Cardiac muscle cell (in vitro differentiated cells and primary cell): ENCODE results near the gene CDK14. TPM values are rescaled to one million over a fixed set of nuclear protein-coding genes. Genes with fewer than 3 reads are reported as not detected.

Experiments used
- DNase-seq, 2 donors: peaks; one replicate each; pipeline versions ENCODE4 v3.0.0 to v3.0.0-alpha.2; 2010 to 2017; ENCODE audit warnings: low read depth in 1 of 2, low spot score in 1 of 2
- H3K27ac ChIP-seq: fragments of 200-600 bp; sonication (generic); 2 replicates; pipeline ENCODE4 v1.5.1; 2016
- H3K27me3 ChIP-seq: fragments of 200-600 bp; sonication (generic); 2 replicates; pipeline ENCODE4 v1.6.0; 2016; ENCODE audit warnings: control low read depth
- H3K36me3 ChIP-seq: fragments of 200-600 bp; sonication (generic); 2 replicates; pipeline ENCODE4 v1.5.1; 2016; ENCODE audit warnings: control low read depth
- H3K4me1 ChIP-seq: fragments of 200-600 bp; sonication (generic); 2 replicates; pipeline ENCODE4 v1.8.1; 2017; ENCODE audit warnings: low read depth, mild to moderate bottlenecking, mixed run types
- H3K4me3 ChIP-seq: fragments of 200-600 bp; sonication (generic); 2 replicates; pipeline ENCODE4 v1.5.1; 2016; ENCODE audit warnings: mild to moderate bottlenecking
- H3K9me3 ChIP-seq: fragments of 200-600 bp; sonication (generic); 2 replicates; pipeline ENCODE4 v1.5.1; 2017; ENCODE audit warnings: low read depth, mild to moderate bottlenecking, control low read depth
- polyA plus RNA-seq: library from polyadenylated mRNA; unstranded; fragments of >200 nt; fragmentation: Nextera tagmentation; extraction: Ambion mirVana; gene quantifications from 2 replicates; pipeline ENCODE4 v1.2.1, GENCODE V29; 2016
- total RNA-seq: library from RNA; depleted of rRNA; stranded (reverse); fragments of >200 nt; gene quantifications from 2 replicates; pipeline ENCODE4 v1.2.3, GENCODE V29; 2016
- TF ChIP-seq, protein P1 (sequence below): IDR thresholded peaks from 2 replicates; pipeline ENCODE4 v1.5.1; 2012; ENCODE audit warnings: low read depth, mild to moderate bottlenecking, low read length

CDK14 gene
- total and polyA plus RNA-seq, 2 experiments from 2014 or later: 22.5 to 23.1 TPM

GRCh38 chr7:91239772-91240171, 643.7 kb downstream of the CDK14 start:
- Histone ChIP-seq H3K4me1 (no peaks in the 10 kb centered on the region), H3K36me3 (no peaks in the 10 kb centered on the region), H3K4me3 (no peak overlapping the region), H3K9me3 (no peaks in the 10 kb centered on the region), H3K27ac (no peak overlapping the region), H3K27me3 (no peaks in the 10 kb centered on the region)
- DNase-seq: peak in 1 of 2 donors; percentile 24
- TF ChIP-seq, protein P1, sequence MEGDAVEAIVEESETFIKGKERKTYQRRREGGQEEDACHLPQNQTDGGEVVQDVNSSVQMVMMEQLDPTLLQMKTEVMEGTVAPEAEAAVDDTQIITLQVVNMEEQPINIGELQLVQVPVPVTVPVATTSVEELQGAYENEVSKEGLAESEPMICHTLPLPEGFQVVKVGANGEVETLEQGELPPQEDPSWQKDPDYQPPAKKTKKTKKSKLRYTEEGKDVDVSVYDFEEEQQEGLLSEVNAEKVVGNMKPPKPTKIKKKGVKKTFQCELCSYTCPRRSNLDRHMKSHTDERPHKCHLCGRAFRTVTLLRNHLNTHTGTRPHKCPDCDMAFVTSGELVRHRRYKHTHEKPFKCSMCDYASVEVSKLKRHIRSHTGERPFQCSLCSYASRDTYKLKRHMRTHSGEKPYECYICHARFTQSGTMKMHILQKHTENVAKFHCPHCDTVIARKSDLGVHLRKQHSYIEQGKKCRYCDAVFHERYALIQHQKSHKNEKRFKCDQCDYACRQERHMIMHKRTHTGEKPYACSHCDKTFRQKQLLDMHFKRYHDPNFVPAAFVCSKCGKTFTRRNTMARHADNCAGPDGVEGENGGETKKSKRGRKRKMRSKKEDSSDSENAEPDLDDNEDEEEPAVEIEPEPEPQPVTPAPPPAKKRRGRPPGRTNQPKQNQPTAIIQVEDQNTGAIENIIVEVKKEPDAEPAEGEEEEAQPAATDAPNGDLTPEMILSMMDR: no peak

GRCh38 chr7:91240376-91240941, 644.3 kb downstream of the CDK14 start:
- H3K4me1 ChIP-seq: no peaks in the 10 kb centered on the region
- no peaks in the 10 kb centered on the region for H3K27me3 ChIP-seq
- no peak overlapping the region for H3K4me3 ChIP-seq
- no peaks in the 10 kb centered on the region for H3K36me3 ChIP-seq
- DNase-seq: peak in 1 of 2 donors; percentile 85
- TF ChIP-seq, protein P1: no peak
- H3K9me3 ChIP-seq: no peaks in the 10 kb centered on the region
- no peak overlapping the region for H3K27ac ChIP-seq

DNA sequence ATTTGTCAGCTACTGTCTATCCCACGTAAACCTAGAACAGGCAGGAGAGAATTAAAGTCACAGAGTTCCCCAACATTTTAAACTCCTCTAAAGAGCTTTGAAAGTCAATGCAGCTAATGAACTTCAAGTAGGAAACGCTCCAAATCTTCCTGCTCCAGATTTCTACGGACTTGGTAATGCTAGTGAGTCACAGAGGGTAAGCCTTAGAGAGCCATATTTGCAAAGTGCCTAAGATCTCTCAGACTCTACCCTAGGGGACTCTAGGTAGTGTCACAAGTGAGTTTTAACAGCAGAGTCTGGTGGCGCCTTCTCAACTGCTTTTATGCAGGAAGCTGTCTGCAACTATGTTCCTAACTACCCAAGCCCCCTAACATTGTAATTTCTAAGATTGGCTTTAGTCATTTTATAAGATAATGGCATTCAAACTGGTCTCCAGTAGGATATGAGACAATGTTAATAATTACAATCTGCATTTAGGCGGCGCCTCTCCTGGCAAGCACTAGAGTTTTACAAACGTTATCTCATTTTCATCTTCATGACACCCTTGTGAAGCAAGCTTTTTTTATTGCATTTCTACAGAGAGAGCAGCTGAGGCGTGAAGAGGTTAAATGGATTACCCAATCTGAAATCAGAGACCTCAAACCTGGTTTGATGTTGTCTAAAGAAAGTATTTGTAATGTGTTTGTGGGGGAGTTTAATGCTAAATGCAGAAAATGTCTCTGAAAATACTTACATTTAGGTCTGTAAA, 646.1 kb downstream of the CDK14 start:
- H3K27ac ChIP-seq: no peak overlapping the region
- H3K9me3 ChIP-seq: no peaks in the 10 kb centered on the region
- H3K4me1 ChIP-seq: no peaks in the 10 kb centered on the region
- H3K27me3 ChIP-seq: no peaks in the 10 kb centered on the region
- TF ChIP-seq, protein P1: no peak
- H3K4me3 ChIP-seq: no peak overlapping the region
- no peaks in the 10 kb centered on the region for H3K36me3 ChIP-seq
- DNase-seq: peak; percentile 18 to 24

DNA sequence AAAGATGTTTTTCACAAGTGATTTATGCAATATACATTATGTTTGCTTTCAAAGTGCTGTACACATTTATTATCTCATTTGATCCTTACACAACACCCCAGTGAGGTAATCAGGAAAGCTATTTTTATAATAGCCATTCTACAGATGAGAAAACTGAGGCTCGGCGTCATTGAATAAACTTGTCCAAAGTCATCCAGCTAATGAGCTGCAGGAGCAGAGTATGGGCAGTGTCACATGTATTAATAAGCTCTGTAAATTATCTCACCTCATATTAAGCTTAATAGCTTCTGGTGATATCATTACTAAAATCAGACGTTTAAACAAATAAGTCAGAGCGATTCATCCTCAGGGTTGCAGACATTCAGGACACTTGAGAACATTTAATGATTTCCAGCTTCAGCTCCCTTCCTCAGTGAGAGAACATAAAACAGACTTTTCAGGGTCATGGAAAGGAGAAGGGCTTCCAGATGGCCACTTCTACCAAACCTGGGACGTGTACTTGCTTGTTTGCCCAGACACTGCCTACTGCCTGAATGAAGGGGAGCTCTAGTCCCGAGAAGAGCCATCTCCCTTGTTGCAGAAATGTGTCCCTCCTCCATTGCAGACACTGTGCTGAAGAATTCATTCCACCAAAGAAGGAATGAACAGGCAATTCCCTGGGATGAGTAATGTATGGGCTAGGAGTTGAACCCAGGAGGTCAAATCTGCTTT, 647.6 kb downstream of the CDK14 start:
- H3K36me3 ChIP-seq: no peaks in the 10 kb centered on the region
- DNase-seq: no peak
- H3K27ac ChIP-seq: no peak overlapping the region
- TF ChIP-seq, protein P1: no peak
- H3K9me3 ChIP-seq: no peaks in the 10 kb centered on the region
- H3K27me3 ChIP-seq: no peaks in the 10 kb centered on the region
- H3K4me1 ChIP-seq: no peaks in the 10 kb centered on the region
- H3K4me3 ChIP-seq: no peak overlapping the region

DNA sequence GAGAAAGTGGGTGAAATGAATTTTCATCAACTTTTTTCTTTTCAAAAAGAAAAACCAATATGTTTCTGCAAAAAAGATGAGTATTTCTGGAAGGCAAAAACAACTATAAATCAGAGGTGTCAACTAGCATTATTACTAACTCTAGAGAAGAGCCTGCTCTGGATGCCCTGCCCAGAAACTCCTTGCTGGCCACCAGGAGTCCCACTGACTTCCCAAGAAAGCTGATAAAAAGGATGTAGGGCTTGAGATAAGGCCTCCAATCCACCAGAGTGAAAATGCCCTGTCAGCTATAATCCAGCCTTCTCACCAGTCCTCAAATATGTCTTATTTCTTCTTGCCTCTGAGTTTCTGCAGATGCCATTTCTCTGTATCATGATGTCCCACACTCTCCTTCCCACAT, 651.4 kb downstream of the CDK14 start:
- H3K36me3 ChIP-seq: no peaks in the 10 kb centered on the region
- TF ChIP-seq, protein P1: peak; percentile 16

More for the DNA sequence above, 651.4 kb downstream of the CDK14 start:
- no peak for DNase-seq
- Histone ChIP-seq H3K9me3 (no peaks in the 10 kb centered on the region), H3K27me3 (no peaks in the 10 kb centered on the region), H3K4me1 (no peaks in the 10 kb centered on the region), H3K27ac (no peak overlapping the region), H3K4me3 (no peak overlapping the region)
